Activated CD4-positive, alpha-beta T cell treated with anti-CD3 and anti-CD28 coated beads, Interleukin-2, amount 50 U/mL, for 4 hours (primary cell): ENCODE results near the gene TLL2.

ENCODE experiments used
- DNase-seq, 2 experiments: peaks; one replicate each; pipeline ENCODE4 v3.0.0-alpha.2; 2020

TLL2 gene

DNA sequence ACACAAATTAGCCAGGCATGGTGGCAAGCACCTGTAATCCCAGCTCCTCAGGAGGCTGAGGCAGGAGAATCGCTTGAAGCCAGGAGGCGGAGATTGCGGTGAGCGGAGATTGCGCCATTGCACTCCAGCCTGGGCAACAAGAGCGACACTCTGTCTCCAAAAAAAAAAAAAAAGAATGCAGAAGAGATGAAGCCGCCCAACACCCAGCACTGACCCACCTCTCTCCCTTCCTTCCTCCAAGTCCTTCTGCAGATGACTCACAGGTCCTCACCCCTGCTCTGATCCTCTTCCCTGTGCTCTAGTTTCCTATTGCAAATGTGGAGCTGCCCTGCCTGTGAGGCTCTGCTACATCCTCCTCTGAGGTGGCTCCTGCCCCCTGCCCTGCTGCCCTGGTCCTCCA lies 132.9 kb downstream of the TLL2 start:
- DNase-seq: no peak

DNA sequence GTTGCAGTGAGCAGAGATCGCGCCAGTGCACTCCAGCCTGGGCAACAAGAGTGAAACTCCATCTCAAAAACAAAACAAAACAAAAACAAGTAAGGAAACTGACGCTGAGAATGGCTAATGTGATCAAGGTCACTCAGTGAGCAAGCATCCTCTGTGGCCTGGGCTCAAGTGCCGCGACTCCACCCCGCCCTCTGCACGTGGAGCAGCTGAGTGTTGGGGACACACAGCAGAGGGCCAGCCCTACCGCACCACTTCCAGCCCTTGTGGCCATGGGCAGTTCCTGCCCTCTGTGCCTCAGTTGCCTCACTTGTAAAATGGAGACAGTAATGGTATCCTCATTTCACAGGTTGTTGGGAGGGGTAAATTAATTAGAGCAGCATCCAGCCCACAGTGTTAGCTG lies 134.0 kb downstream of the TLL2 start:
- no peak for DNase-seq

DNA sequence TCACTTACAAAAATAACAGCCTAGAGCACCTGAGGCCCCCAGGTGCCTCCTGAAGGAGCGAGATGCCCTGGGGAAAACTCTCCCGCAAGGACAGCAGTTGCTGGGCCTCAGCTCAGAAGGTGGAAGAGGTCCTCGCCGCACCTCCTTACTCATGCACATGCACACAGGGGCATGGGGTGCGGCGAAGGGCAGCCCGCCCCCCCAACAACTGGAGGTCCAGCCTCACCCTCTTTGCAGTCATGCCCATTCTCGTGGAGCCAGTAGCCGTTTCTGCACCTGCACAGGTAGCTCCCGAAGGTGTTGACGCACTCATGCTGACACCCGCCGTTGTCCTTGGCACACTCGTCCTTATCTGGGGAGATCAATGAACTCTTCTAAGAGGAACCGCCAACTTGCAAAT lies 135.0 kb downstream of the TLL2 start:
- no peak for DNase-seq

DNA sequence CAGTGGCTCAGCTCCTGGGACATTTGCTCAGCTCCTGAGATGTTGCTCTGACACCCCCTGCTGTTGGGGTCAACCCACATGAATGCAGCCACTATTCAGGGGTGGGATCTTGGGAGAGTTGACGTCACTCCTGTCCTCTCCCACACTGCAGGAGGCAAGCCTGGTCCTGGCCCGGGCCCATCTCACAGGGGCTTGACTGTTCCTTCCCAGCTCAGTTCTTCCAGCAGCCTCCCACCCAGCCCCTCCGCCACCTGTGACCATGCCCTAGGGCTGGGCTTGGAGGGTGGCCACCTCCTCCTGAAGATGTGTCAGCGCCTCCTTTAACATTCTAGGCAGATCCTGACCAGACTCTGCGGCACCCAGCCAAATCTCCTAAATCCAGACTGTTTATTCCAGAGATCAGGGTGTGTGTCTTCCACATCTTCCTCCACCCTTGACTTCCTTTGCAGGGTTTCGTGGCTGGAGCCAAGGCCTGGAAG lies 135.9 kb downstream of the TLL2 start:
- DNase-seq: no peak

DNA sequence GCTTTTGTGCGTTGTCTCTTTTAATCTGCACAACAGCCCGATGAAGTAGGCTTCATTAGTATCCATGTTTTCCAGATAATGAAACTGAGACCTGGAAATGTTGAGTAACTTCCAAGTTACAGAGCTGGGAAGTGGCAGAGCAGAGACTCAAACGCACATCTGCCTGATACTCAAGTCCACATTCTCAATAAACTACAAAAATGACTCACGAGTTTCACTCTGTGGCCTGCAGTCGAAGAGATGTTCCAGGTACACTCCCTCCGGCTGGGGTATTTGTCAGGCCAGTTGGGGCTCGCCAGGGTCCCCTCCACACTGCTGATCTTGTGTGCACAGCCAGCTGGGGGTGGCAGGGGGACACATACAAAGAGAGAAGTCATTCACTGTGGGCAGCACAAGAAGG lies 137.2 kb downstream of the TLL2 start:
- DNase-seq: no peak

DNA sequence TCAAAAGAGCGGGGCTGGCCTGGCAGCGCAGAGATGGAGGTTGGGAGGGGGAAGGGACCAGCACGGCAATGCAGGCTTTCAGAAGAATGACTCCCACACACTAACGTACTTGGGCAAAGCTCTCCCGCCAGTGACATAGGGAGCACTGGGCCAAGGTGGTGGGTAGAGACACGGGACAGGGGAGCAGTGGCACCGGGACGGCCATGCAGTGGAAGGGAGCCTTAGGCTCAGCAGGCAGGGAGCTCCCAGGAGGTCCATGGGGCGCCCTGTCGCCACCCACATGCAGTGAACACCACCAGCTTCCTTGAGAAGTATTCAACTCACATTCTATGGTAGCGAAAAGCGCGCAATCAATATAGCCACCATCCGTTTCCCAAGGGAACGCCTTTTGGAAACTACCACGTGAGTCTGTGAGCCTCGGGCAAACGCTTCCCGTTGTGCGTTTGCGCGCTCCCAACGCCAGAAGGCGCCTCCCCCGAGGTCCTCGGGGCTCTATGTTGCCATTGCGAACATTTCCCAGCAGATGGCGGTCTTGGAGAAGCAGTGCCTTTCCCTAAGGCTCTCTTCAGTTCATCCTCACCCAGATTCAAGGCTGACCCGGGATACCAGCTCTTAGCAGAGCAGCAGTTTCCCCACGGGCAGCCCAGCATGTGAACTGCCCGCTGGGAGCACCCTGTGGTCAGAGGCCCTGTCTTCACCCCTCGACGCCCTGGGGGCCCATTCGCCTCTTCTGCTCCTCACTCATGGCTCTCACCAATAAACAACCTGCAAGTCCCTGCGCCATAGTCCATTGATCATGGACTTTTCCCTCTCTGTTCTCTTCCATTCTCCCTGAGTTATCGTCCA lies 138.5 kb downstream of the TLL2 start:
- peak; percentile 63 to 64 for DNase-seq

DNA sequence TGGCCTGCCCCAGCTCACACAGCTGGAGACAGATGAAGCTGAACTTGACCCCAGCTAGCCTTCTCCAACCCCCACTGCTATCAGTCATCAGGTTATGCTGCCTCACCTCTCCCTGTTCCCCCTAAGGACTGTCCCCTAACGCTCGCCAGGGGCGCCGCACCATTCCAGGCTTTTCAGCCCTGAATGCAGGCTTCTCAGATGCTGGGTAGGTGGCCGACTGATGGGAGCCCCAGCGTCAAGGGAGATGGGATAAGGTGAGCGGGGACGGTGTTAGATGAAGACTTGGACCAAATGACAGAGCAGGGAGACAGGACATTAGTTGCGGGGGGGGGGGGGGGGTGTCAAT lies 139.1 kb downstream of the TLL2 start:
- no peak for DNase-seq

DNA sequence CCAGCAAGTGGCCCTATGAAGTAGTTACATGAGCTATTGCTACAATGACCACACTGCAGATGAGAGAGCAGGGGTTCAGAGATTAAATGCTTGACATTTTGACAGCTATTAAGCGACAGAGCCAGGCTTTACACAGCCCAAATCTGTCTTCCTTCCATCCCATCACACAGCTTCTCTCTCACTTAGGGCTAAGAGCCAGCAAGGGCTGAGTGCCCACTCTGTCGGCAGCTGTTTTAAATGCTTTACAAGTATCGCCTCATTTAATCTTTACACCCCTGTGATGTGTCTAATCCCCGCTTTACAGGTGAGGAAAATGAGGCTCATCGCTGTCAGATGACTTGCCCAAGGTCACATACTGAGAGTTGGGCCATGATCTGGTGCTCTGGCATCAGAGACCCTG lies 139.7 kb downstream of the TLL2 start:
- DNase-seq: no peak

DNA sequence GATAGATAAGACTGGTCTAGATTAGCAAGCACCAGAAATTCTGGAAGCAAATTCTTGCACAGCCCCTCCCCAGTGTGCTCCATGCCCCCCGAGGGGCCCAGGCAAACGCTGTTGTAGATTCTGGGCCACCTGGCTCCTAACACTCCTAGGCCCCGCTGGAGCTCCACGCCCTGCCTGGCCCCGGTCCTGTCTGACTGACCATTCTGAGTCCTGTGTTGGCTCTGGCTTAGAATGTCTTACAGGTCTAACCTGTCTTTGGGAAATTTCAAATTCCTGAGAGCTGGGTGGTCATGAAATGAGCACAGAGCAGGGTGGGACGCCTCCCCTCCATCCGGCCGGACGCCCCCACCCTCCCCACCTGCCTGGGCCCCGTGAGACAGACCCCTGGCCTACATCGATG lies 142.4 kb downstream of the TLL2 start:
- no peak for DNase-seq

DNA sequence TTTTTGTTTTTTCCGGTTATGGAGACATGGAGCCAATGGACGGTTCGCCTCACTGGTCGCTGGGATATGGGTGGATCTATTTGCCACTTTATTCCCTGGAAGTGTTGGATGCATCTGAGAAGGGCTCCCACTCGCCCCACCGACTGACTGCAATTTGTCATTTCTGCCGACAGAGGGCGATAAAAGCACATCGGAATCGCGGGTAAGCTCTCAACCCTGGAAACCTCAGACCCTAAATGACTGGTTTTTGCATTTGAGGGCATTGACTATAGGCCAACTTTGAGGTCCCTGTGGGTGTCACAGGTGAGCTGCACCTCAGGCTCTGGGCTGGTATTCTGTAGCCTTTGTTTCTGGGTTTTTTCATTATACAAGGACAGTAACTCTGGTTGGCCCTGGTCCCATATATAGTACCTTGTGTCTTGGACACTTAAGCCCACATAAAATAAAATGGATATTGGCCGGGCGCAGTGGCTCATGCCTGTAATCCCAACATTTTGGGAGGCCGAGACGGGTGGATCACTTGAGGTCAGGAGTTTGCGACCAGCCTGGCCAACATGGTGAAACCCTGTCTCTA lies 143.1 kb downstream of the TLL2 start:
- DNase-seq: peak; percentile 28 to 42

DNA sequence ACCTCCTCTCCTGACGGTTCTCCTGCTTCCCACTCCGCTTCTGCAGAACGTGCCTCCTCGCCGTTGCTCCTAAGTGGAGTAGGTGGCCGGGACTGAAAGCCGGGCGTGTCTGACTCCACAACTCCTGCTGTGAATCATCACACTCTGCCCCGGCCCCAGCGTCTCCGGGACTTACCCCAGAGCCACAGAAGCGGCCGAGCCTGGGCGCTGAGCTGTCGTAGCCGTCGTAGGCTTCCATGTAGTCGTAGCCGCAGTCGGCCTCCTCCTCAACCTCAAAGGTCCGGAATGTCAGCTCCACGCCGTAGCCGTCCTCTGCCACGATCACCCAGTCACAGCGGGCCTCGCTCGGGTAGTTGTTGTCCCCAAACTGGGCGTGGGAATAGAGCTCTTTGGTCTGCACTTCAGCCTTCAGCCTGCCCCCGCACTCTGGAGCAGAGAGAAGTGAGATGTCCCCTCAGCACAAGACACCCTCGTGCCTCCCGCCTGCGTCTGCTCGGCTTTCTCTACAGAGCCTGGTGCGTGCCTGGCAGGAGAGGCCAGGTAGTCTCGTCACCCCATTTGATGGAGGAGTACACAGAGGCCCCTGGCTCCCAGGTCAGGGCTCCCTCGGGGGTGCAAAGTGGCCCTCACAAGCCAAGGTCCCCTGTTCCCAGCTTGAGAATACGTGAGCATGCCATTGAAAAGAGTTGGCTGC lies 143.7 kb downstream of the TLL2 start:
- no peak for DNase-seq

DNA sequence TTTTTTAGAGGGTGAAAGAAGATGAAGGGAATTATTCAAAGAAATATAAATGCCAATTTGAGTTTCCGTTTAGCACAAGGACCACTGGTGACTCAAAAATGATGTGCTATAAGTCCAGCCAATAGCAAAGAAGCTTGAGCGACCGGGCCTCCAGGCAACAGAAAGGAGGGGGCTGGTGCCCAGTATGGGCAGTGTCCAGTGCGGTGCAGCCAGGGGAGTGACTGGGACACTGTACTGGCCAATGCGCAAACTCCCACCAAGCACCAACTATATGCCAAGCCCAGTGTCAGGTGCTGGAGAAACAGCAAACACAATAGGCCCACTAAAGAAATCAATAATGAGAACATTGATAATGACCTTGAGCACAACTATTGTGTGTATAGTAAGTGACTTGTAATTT lies 144.8 kb downstream of the TLL2 start:
- no peak for DNase-seq

DNA sequence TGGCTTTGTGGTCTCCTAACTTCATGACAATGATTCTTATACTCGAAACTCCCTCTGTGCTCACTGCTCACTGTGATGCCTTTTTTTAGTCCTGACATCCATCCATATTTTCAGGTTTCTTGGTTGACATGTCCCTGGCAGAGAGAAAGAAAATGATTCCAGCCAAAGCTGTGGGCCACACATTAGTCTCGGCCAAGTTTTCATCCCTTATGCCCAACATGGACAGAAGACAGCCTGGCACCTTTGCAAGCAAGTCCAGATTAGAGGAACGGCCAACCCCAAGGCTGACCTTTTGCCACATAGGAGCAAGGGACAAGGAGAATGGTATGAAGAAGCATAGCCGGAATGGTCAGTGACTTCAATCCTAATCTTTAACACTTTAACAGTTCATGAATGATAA lies 146.3 kb downstream of the TLL2 start:
- DNase-seq: no peak

DNA sequence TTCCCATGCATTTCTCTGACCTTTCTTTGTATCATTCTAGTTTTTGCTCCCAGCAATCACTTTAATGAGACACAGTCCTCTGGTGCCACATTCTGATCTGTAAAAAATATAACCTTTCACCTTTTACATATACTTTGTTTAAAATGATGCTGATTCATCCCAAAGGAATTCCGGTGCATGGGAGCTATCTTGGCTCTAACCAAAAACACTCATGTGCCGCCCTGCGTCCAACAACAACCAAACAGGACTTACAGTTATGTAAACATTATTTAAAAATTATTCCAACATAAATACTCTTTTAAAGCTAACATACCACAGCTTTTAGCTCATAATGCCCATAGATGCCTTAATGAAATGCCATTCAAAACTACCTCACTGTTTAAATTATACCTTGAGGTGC lies 147.2 kb downstream of the TLL2 start:
- no peak for DNase-seq

DNA sequence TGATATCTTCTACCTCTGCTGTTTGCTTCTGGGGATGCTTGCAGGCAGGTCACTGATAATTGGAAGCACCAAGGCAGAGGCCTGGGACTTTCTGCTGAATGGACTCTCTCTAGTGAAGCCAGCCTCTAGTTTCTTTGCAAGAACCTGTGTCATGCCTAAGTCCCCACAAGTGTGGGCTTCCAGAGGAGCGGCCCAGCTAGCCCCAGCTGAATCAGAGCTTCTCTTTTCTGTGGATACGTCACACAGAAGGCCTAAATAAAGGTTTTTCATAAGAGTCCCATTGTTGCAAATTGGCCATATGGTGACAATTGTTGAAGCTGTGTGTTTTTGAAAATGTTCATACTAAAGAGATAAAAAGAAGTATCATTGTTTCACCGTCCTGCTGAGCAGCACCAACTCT lies 148.2 kb downstream of the TLL2 start:
- DNase-seq: no peak

DNA sequence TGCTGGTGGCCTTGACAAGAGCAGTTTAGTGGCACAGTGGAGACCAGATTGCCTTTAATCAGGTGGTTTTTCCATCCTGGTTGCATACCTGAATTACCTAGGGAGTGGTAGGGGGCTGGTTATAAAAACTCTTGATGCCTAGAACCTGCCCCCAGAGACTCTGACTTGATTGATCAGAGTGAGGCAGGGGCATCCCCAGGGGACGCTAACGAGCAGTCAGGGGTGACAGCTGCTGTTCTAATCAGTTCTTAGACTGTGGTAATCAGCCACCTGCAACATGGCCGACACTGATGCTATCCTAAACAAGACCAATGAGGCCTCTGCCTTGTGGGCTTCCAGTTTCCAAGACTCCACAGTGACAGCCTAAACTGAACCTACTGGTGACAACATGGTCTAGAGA lies 153.0 kb downstream of the TLL2 start:
- no peak for DNase-seq

DNA sequence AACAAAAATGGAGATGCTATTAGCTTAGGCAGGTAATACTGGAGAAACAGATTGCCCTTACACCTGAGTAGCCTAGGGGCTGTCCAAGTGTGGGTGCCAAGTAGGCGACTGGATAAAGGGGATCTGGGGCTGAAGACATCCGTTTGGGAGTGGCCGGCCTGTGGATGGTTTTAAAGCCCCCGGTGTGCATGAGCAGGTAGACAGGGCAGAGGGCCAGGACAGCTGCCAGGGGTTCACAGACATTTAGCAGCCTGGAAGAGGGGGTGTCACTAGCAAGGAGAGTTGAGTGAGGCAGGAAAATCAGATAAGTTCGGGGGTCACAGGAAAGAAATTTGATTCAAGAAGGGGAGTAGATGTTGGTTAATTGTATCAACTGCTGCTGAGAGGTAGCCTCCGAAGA lies 153.4 kb downstream of the TLL2 start:
- no peak for DNase-seq

DNA sequence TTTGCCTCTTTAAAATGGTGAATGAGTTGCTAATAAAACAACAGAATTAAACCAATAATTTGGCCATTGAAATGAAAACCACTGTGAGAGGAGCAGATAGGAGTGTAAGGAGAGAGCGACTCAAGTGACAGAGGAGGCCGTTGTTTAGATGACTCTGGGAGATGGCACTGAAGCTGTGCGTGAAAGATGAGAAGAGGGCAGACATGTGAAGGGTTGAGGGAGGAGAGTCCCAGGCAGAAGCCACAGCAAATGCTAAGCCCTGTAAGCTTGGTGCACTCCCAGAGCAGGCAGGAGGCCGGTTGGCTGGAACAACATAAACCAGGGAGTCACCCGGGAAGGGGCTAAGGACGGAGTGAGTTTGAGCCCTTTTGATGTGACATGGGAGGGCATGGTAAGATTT lies 154.1 kb downstream of the TLL2 start:
- no peak for DNase-seq

DNA sequence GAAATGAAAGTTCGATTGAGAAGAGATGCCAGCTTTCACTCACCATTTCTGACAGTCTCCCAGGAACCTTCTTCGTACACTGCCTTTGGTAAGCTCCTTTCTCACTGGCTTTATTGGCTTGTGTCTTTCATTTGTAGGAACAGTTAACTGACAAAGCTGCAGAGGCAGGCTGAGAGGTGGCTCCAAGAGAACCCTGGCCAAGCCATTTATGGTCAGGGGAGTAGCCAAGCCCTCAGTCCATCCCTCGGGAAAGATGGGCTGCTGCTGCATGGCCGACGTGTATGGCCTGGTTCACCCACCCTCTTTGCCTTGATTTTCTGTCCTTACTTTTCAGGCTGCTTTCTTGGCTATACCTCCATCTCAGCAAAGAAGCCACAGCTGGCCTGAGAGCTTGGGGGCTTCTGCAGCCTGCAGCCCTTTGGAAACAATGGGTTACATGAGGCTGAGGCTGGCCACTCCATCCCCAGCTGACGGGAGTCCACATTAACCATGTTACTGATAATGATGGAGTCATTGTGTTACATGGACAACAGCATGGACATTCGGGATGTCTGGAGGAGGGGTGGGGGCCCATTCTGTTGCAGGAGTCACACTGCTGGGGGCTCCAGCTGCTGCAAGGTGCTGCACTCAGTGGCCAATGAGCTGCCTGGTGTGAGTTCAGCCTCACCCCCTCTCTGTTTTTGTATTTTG lies 154.7 kb downstream of the TLL2 start, which contains the start of gene OPALIN:
Gene OPALIN (minus strand): TSS at position 152 of the 690 bp plus-strand sequence. CDS start 106 bp downstream, at position 46.
- no peak for DNase-seq

DNA sequence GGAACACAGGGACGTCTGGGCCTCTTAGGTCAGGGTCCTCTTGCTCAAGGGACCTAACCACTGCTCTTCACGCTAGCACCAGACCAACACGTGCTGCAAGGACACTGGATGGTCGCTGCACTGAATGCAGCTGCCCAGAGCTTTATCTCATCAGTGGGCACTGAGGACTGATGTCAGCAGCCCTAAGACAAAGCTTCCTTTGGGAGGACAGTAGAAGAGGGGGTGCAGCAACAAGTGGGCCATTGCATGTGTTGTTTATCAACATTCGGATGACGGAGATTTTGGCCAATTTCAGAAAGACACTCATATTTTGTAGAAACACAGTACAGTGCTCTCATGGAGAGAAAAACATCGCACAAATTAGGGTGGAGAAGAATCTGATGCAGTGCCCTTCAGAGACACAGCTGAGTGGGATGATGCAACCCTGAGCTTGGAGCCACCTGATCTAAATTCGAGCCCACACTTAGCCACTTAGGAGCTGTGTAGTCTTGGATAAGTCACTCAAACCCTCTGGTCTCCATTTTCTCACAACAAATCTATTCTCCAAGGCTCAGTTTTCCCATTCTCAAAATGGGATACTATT lies 156.6 kb downstream of the TLL2 start:
- no peak for DNase-seq

DNA sequence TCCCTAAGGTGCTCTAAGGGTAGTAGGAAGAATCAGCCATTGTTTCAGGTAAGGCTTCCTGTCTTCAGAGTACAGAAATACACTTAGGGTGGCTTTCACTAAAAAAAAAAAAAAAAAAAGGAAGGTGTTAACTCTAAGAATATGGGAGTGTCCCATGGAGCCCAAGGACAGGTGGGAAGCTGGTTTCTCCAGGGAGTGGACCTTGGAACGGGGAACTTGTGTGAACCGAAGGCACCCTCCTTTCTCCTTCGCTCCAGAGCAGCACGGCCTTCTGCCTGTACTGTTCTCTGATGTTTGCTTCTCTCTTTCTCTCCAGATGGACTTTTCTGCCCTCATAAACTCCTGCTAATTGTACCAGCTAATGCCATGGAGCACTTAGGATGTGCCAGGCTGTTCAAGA lies 161.1 kb downstream of the TLL2 start:
- DNase-seq: no peak

DNA sequence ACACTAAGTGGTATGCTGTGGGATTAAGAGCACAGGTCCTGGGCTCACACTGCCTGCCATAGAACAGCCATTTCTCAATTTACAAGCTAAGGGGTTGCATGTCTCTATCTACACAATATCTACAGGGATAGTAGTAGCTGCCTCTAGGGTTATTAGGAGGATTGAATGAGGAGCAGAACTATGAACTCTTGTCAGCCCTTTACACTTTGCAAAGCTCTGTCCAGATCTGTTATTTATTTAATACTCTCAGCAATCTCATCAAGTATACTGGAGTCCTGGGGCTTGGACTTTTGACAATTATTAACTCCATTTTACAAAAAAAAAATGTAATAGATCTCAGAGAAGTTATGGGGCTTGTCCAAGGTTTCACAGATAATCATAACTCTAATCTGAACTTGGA lies 161.7 kb downstream of the TLL2 start:
- no peak for DNase-seq

DNA sequence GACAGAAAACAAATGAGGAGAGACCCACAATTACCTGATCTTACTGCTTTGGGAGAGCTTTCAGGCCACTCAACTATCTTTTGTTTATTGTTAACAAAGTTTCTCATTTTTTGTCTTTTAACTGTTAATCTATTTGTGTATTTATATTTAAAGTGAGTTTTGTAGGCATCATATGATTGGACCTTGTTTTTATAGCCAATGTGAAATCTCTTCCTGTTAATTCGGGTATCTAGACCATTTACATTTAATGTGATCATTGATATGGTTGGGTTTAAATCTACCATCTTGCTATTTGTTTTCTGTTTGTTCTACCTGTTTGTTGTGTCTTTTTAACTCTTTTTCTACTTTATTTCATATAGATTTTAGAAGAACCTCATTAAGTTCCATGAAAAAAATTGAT lies 167.4 kb downstream of the TLL2 start:
- no peak for DNase-seq
